Stimulated activated CD4-positive, alpha-beta T cell treated with anti-CD3 and anti-CD28 coated beads, Interleukin-12 subunit alpha, Interleukin-12 subunit beta, amount 100 ng/mL, for 4 hours (primary cell): ENCODE results near the gene ANGPTL5.
"Not testable (repeated sequence)": the region's sequence is repeated elsewhere in the genome, so short reads cannot be mapped to it uniquely, and the experiment has no call there.

Experiments
- DNase-seq: peaks from one replicate; pipeline ENCODE4 v3.0.0-alpha.2; 2020

Gene ANGPTL5

GRCh38 chr11:101916422-101916821, at the start of gene ANGPTL5:
TSS of gene ANGPTL5 (minus strand) at chr11:101916522. CDS start at chr11:101907909, 8,613 bp downstream.
- no peak for DNase-seq

GRCh38 chr11:101964200-101964599, 47.9 kb upstream of the ANGPTL5 start:
- not testable (repeated sequence) for DNase-seq

GRCh38 chr11:101960231-101960630, 43.9 kb upstream of the ANGPTL5 start:
- DNase-seq: no peak

- DNase-seq: no peak
Observed at GRCh38 chr11:101955701-101956100, 39.4 kb upstream of the ANGPTL5 start.

- no peak for DNase-seq
Observed at GRCh38 chr11:101955278-101955677, 39.0 kb upstream of the ANGPTL5 start.

- no peak for DNase-seq
Observed at GRCh38 chr11:101949680-101950220, 33.4 kb upstream of the ANGPTL5 start.

GRCh38 chr11:101945448-101945847, 29.1 kb upstream of the ANGPTL5 start:
- no peak for DNase-seq

GRCh38 chr11:101944923-101945322, 28.6 kb upstream of the ANGPTL5 start:
- DNase-seq: no peak

- no peak for DNase-seq
Observed at GRCh38 chr11:101940901-101941520, 24.7 kb upstream of the ANGPTL5 start.

- no peak for DNase-seq
Observed at GRCh38 chr11:101931692-101932091, 15.4 kb upstream of the ANGPTL5 start.

- DNase-seq: no peak
Observed at GRCh38 chr11:101929294-101929915, 13.1 kb upstream of the ANGPTL5 start.

GRCh38 chr11:101923554-101923953, 7.2 kb upstream of the ANGPTL5 start:
- no peak for DNase-seq

- no peak for DNase-seq
Observed at GRCh38 chr11:101920992-101921391, 4.7 kb upstream of the ANGPTL5 start.

GRCh38 chr11:101917226-101917625, 904 bp upstream of the ANGPTL5 start:
- no peak for DNase-seq

GRCh38 chr11:101915791-101916291, 481 bp downstream of the ANGPTL5 start:
- no peak for DNase-seq

- peak; percentile 93 for DNase-seq
Observed at GRCh38 chr11:101914738-101915426, 1.4 kb downstream of the ANGPTL5 start, which contains the start of gene CEP126. TSS of gene CEP126 (plus strand) at chr11:101915010. CDS start at chr11:101915285, 275 bp downstream.

GRCh38 chr11:101914341-101914737, 2.0 kb downstream of the ANGPTL5 start:
- DNase-seq: no peak

- no peak for DNase-seq
Observed at GRCh38 chr11:101913656-101914055, 2.7 kb downstream of the ANGPTL5 start.

GRCh38 chr11:101912823-101913284, 3.5 kb downstream of the ANGPTL5 start:
- DNase-seq: no peak

- no peak for DNase-seq
Observed at GRCh38 chr11:101909087-101909486, 7.2 kb downstream of the ANGPTL5 start.

GRCh38 chr11:101907815-101908214, 8.5 kb downstream of the ANGPTL5 start:
- DNase-seq: no peak

- DNase-seq: no peak
Observed at GRCh38 chr11:101894505-101894904, 21.8 kb downstream of the ANGPTL5 start.

- DNase-seq: no peak
Observed at GRCh38 chr11:101889767-101890166, 26.6 kb downstream of the ANGPTL5 start.
